CD4-positive, alpha-beta T cell treated with Interferon gamma for 1 hour (primary cell): ENCODE results near the gene P2RY2.

Experiments used
- DNase-seq: peaks from one replicate; pipeline ENCODE4 v3.0.0-alpha.2; 2020

The P2RY2 gene

GRCh38 chr11:73248526-73249185 lies 30.6 kb downstream of the P2RY2 start:
- no peak for DNase-seq

GRCh38 chr11:73249304-73249703 lies 31.2 kb downstream of the P2RY2 start:
- DNase-seq: no peak

- DNase-seq: no peak
These were observed 32.0 kb downstream of the P2RY2 start for GRCh38 chr11:73249853-73250783.

DNA sequence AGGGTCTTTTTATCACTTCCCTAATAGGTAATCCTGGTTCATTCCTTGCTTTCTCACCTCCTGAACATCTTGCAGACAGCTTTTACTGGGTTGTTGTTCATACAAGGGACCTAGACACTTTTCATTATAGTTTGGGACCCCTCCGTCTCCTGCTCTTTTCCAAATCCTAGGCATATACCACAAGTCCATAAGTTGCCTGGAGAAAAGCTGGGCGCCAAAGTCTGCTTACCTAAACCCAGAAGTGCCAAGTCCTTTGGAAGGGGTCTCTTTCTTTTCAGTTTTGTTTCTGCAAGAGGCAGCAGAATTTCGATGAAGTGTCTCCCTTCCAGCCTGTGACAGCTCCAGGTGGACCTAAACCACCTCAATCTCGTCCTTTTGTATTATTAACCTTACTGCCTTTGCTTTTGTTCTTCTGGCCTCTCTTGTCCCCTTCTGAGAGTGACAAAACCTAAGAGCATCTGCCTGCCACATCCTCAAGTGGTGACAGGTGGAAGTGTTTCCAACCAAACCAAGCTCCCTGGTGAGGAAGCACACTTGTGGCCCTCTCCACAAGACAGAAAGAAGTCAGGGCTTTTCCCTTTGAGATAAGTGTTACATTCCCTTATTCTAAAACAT lies 34.6 kb downstream of the P2RY2 start:
- no peak for DNase-seq

GRCh38 chr11:73257342-73258103 lies 39.4 kb downstream of the P2RY2 start:
- DNase-seq: no peak

GRCh38 chr11:73258104-73259035 lies 40.3 kb downstream of the P2RY2 start:
- no peak for DNase-seq

DNA sequence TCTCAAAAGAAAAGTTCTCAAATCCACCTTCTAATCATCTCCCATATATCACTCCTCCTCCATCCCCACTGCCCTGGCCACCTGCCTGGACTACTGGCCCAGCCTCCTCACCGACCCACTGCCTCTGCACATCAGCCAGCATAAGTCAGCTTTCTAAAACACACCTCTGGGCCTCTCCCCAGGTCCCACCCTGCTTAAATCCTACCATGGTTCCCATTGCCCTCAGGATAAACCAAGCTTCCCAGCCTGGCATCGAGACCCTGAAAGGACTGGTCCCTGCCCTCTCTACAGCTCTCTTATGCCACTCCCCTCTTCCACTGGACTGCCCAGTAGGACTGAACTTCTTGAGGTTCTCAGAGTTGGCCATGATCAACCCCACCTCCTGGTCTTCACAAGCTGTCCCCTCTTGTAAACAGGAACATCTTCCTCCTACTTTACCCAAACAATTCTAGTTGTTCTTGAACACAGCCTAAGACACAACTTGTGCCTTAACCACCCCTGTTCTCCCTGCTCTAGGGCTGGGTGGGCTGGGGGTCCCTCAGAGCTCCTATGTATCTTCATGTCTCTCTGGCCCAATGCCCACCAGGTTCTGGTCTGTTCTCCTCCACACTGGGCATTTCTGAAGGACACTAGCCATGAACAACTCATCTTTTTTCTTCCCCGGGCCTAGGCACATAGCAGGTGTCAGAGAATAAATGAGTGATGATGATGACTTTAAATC lies 41.5 kb downstream of the P2RY2 start:
- no peak for DNase-seq

- no peak for DNase-seq
These were observed 42.0 kb downstream of the P2RY2 start for GRCh38 chr11:73260127-73260457.

GRCh38 chr11:73262851-73263495 lies 44.9 kb downstream of the P2RY2 start:
- DNase-seq: no peak

GRCh38 chr11:73263640-73264039 lies 45.6 kb downstream of the P2RY2 start:
- no peak for DNase-seq

GRCh38 chr11:73265278-73265810 lies 47.3 kb downstream of the P2RY2 start:
- no peak for DNase-seq

GRCh38 chr11:73265853-73266645 lies 48.0 kb downstream of the P2RY2 start:
- no peak for DNase-seq

- no peak for DNase-seq
These were observed 48.6 kb downstream of the P2RY2 start for GRCh38 chr11:73266646-73267020.

GRCh38 chr11:73267122-73267846 lies 49.2 kb downstream of the P2RY2 start:
- no peak for DNase-seq

GRCh38 chr11:73267906-73268540 lies 49.9 kb downstream of the P2RY2 start:
- DNase-seq: no peak

DNA sequence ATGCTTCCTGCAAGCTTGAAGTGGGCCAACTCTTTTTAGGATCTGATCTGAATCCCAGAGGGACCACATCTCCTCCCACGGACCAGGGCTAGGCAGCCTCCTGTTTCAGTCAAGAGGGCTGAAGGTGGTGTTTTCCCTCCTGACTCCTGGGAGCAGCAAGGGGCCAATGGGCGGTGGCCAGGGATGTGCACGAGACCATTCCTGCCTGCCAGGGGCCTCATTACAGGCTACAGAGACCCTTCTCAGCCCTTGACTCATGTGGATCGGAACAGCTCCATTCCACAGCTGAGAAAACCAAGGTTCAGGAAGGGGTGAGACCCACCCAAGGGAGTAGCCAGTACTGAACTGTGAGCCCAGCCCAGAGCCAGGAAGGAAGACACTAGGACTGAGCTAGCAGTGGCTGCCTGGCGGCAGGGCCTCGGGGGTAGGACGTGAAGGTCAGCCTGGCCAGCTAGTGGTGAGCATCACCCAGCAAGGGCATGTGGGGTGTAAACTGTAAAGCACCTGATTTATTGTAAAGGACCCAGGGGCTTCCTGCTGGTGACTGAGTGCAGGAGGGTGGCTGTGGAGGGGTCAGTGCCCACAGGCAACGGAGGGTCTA lies 50.7 kb downstream of the P2RY2 start:
- no peak for DNase-seq

DNA sequence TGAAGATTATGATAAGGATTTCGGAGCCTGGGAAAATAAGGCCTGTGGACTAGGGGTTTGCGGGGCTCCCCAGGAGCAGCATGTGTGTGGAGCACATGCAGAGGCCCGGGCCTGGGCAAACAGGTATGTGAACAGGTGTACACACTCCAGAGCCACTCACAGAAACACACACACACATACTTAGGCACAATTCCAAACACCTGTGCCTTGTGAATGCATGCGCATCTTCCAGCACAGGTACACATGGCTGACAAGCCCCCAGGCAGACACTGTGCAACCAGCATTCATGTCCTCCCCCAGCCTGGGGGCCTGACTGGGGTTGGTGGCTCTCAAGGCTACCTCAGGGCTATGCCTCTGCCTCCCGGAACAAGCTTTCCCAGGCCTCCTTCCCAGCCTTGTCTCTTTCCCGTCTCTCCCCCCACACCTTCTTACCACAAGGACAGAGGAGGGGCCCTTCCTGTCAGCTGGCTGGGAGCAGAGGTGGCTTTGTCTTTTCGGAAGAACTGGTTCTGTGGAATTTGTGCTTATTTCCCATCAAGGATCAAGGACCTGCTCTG lies 51.5 kb downstream of the P2RY2 start:
- no peak for DNase-seq
